ENCODE results near the gene DUSP7. TPM values are rescaled to one million over a fixed set of nuclear protein-coding genes. Genes with fewer than 3 reads are reported as not detected.

The DUSP7 gene
- total RNA-seq, 4 donors from 2014 or later: 54.6 to 96.3 (median 79.2) TPM

DNA sequence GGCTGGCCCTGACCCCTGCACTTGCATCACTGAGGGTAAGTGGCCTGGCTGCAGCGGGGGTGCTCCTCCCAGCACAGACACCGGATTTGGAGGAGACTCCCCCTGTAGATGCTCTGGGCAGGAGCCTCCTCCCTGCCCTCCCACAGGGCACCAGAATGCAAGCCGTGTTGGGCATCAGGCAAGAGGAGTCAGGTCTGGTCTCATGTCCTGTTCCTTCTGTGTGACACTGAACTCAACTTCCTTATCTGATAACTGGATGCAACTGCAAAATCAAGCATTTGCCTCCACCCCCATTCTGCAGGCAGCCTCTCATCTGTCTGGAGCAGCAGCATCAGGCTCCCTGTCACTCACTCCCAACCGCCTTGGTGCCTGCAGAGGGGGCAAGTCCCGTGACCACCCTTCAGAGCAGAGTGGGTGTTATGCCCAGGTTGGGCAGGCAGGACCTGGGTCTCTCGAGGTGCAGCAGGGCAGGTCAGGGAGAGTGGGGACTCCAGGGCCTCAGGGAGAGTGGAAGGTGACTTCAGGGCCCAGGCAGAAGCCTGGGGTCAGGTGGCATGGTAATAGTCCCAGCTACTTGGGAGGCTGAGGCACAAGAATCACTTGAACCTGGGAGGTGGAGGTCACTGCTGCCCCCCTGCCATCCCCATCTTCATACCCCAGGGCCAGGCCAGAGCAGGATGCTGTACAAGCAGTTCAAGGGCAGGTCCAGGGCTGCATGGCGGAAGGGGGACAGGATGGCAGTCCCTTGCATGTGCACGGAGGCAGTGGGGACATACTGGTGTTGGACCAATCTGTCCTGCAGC is 50.2 kb downstream of the DUSP7 start:
- WGBS, 2 donors: 50 to 65% methylated on average over 4 to 6 of the region's 8 CpGs
- no peak overlapping the region for H3K4me3 ChIP-seq (ENCODE audit: low read depth, poor library complexity, severe bottlenecking)
- no peak for DNase-seq (ENCODE audit: low spot score in 2 of 2)
- TF ChIP-seq POLR2A (IDR thresholded peaks at IDR 0.05): no peak
- TF ChIP-seq, protein P1, sequence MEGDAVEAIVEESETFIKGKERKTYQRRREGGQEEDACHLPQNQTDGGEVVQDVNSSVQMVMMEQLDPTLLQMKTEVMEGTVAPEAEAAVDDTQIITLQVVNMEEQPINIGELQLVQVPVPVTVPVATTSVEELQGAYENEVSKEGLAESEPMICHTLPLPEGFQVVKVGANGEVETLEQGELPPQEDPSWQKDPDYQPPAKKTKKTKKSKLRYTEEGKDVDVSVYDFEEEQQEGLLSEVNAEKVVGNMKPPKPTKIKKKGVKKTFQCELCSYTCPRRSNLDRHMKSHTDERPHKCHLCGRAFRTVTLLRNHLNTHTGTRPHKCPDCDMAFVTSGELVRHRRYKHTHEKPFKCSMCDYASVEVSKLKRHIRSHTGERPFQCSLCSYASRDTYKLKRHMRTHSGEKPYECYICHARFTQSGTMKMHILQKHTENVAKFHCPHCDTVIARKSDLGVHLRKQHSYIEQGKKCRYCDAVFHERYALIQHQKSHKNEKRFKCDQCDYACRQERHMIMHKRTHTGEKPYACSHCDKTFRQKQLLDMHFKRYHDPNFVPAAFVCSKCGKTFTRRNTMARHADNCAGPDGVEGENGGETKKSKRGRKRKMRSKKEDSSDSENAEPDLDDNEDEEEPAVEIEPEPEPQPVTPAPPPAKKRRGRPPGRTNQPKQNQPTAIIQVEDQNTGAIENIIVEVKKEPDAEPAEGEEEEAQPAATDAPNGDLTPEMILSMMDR (IDR thresholded peaks at IDR 0.05): no peak
- intact Hi-C loops (cut with DNase I; ENCODE audit: low total_unique reads): no loop called here

DNA sequence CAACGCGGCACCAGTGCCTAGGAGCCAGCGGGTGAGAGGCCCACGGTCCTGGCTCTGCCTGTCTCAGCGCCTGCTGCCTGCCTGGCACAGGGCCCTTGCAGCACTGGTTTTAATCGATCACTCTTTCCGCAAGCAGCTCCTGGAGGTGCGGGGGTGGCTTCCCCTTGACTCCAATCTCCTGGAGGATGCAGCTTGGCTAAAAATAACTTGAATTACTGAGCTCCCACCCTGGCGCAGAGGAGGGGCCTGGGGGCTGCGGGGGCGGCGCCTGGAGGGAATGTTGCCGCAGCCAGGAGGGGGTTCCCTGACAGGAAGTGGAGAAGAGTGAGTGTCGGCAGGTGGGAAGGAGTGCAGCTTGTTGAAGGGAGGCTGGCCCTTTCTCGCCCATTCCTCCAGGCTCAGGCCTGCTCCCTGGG is 50.8 kb downstream of the DUSP7 start:
- WGBS, 2 donors: 2 to 10% methylated on average over 14 to 15 of the region's 15 CpGs
- H3K4me3 ChIP-seq (ENCODE audit: low read depth, poor library complexity, severe bottlenecking): no peak overlapping the region
- no peak for TF ChIP-seq POLR2A (IDR thresholded peaks at IDR 0.05)
- TF ChIP-seq, protein P1 (IDR thresholded peaks at IDR 0.05): no peak
- intact Hi-C loops (cut with DNase I; ENCODE audit: low total_unique reads): no loop called here
- DNase-seq (ENCODE audit: low spot score in 2 of 2): no peak

DNA sequence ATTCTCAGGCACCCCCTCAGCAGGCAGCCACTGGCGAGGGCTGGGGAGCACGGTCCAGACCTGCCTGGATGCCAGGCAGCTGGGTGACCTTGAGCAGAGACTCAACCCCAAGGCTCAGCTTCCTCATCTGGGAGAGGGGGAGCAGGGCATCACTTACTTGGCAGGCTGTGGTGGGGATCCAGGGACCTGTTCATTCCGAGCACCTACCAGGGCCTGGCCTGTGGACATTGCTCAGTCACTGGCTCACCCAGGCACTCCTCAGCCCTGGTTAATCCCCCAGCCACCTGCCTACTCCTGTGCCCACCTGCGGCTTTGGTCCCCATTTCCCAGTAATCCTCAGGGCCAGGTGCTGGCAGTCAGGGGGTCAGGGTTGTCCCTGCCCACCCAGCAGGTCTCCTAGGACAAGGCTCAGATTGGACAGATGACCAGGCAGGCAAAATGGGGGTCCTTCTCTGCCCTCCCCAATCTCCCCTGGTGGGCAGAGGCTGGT is 51.4 kb downstream of the DUSP7 start:
- 75 to 94% methylated on average over 3 to 4 of the region's 4 CpGs for WGBS, 2 donors
- intact Hi-C loops (cut with DNase I; ENCODE audit: low total_unique reads): loop anchor here (5.0 kb wide), 2 partner anchors 117 to 137 kb away; no protein-coding TSS in a partner anchor
- TF ChIP-seq, protein P1 (IDR thresholded peaks at IDR 0.05): no peak
- TF ChIP-seq POLR2A (IDR thresholded peaks at IDR 0.05): no peak
- no peak overlapping the region for H3K4me3 ChIP-seq (ENCODE audit: low read depth, poor library complexity, severe bottlenecking)
- DNase-seq (ENCODE audit: low spot score in 2 of 2): no peak

DNA sequence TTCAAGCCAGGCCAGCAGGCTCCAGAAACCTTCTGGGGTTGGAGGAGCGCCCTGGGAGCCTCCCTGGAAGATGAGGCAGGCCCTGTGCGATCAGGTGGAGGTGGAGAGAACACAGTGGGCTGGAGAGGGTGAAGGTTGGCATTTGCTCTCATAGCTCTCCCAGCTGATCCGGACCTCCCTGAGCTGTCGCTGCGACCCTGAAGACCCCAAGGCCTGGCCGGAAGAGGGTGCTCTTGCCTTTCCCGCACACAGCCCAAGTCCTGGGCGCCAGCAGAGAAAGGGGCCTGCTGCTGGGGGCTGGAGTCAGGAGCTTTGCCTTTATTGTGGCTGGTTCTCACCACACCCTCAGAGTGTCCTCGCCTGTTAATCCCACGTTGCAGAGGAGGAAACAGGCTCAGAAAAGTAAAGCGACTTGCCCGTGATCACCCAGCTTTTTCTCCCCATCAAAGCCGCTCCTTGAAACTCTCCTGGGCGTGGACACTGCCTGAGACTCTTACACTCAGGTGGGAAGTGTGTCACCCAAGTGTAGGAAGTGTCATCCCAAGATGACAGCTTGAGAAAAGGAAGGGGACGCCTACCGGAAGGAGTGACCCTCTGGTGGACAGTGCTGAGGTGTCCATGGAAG is 52.1 kb downstream of the DUSP7 start:
- TF ChIP-seq, protein P1 (IDR thresholded peaks at IDR 0.05): no peak
- no peak for TF ChIP-seq POLR2A (IDR thresholded peaks at IDR 0.05)
- no peak overlapping the region for H3K4me3 ChIP-seq (ENCODE audit: low read depth, poor library complexity, severe bottlenecking)
- intact Hi-C loops (cut with DNase I; ENCODE audit: low total_unique reads): loop anchor here (5.0 kb wide), 2 partner anchors 118 to 138 kb away; no protein-coding TSS in a partner anchor
- DNase-seq (ENCODE audit: low spot score in 2 of 2): no peak
- whole genome bisulfite sequencing, 2 donors: 73 to 74% methylated on average over 16 of the region's 16 CpGs

DNA sequence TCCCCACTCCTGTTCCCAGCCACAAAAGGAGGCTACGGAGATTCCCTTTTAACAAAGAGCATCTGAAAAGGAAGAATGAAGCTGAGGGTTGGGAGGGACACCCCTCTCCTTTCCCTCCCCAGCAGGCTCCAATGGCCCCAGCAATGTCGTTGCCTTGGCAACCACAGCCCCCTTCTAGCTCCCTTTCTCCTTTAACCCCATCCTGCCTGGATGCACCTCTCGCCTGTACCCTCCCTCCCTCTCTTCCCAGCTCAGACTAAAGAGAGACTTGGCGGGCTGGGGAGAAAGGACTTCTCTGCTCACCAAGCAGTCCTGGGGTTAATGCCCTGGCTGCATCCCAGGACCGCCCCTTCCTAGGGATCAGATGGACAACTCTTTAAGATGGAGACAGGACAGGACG is 53.6 kb downstream of the DUSP7 start:
- 76% methylated on average over 6 of the region's 6 CpGs for WGBS, 2 donors
- TF ChIP-seq, protein P1 (IDR thresholded peaks at IDR 0.05): no peak
- TF ChIP-seq POLR2A (IDR thresholded peaks at IDR 0.05): no peak
- intact Hi-C loops (cut with DNase I; ENCODE audit: low total_unique reads): loop anchor here (5.0 kb wide), 2 partner anchors 120 to 140 kb away; no protein-coding TSS in a partner anchor
- no peak for DNase-seq (ENCODE audit: low spot score in 2 of 2)
- H3K4me3 ChIP-seq (ENCODE audit: low read depth, poor library complexity, severe bottlenecking): no peak overlapping the region

Measured in lower leg skin (tissue), 4 donors.